PC-3 (cell line): ENCODE measurements around the gene CST8. TPM values are rescaled to one million over a fixed set of nuclear protein-coding genes. Genes with fewer than 3 reads are reported as not detected.

ENCODE experiments used
- ATAC-seq: fragments of 200-7000 bp; cut with Tn5 transposase; 2 replicates; pipeline ENCODE4 v1.9.1; 2020; ENCODE audit warnings: mild to moderate bottlenecking, moderate library complexity
- BruUV-seq: library from RNA; stranded (reverse); fragments of 400-500 nt; replicated peaks from 2 replicates; lab custom pipeline; 2021; lab: Mats Ljungman, UMichigan
- CTCF ChIA-PET: fragments of 300-600 bp; sonication (Branson Sonifier 250); formaldehyde crosslinking; loops from one replicate; lab custom pipeline; 2022; ENCODE audit warnings: antibody characterized with exemption; lab: Charles Lee
- POLR2A ChIA-PET: fragments of 300-600 bp; sonication (Branson Sonifier 250); formaldehyde crosslinking; loops from one replicate; lab custom pipeline; 2022; ENCODE audit warnings: antibody characterized with exemption; ENCODE audit not compliant: unreplicated experiment; lab: Charles Lee
- DNase-seq: peaks from one replicate; pipeline ENCODE4 v3.0.0-alpha.2; 2015
- H2AFZ ChIP-seq: fragments of 300-600 bp; sonication (generic); 2 replicates; pipeline ENCODE4 v1.6.0; 2016; ENCODE audit warnings: antibody characterized with exemption, low read length
- H3F3A ChIP-seq: fragments of 300-600 bp; sonication (generic); one replicate; pipeline ENCODE4 v1.6.0; 2017; ENCODE audit warnings: antibody characterized with exemption, low read length, control low read depth, mild to moderate bottlenecking; ENCODE audit not compliant: unreplicated experiment
- H3K27ac ChIP-seq: fragments of 300-600 bp; sonication (generic); 2 replicates; pipeline ENCODE4 v1.5.1; 2016; ENCODE audit warnings: mild to moderate bottlenecking, low read length
- H3K27me3 ChIP-seq: fragments of 300-600 bp; sonication (generic); 2 replicates; pipeline ENCODE4 v1.6.1; 2016; ENCODE audit warnings: low read length, mixed read lengths
- H3K36me3 ChIP-seq: fragments of 300-600 bp; sonication (generic); 2 replicates; pipeline ENCODE4 v1.6.1; 2016; ENCODE audit warnings: low read depth, mixed run types, low read length, mixed read lengths
- H3K4me1 ChIP-seq: fragments of 300-600 bp; sonication (generic); 2 replicates; pipeline ENCODE4 v1.5.1; 2016; ENCODE audit warnings: low read length; ENCODE audit not compliant: insufficient read depth
- H3K4me2 ChIP-seq: fragments of 300-600 bp; sonication (generic); 2 replicates; pipeline ENCODE4 v1.6.0; 2016; ENCODE audit warnings: low read length
- H3K4me3 ChIP-seq: fragments of 300-600 bp; sonication (generic); 2 replicates; pipeline ENCODE4 v1.5.1; 2016; ENCODE audit warnings: mild to moderate bottlenecking, low read length, mixed read lengths
- H3K79me2 ChIP-seq: fragments of 300-600 bp; sonication (generic); 2 replicates; pipeline ENCODE4 v1.6.1; 2017; ENCODE audit warnings: low read length, mixed read lengths
- H3K9ac ChIP-seq: fragments of 300-600 bp; sonication (generic); 2 replicates; pipeline ENCODE4 v1.6.0; 2016; ENCODE audit warnings: mild to moderate bottlenecking, low read length
- H3K9me2 ChIP-seq: fragments of 300-600 bp; sonication (generic); replicated peaks from 2 replicates; pipeline ENCODE4 v1.6.1; 2016; ENCODE audit warnings: mixed run types, low read length, mixed read lengths
- H3K9me3 ChIP-seq: fragments of 300-600 bp; sonication (generic); 2 replicates; pipeline ENCODE4 v1.6.1; 2016; ENCODE audit warnings: low read length, mixed read lengths
- H4K20me1 ChIP-seq: fragments of 300-600 bp; sonication (generic); 2 replicates; pipeline ENCODE4 v1.6.1; 2016; ENCODE audit warnings: low read length, mixed read lengths
- CTCF ChIP-seq: fragments of 300-600 bp; sonication (generic); conservative IDR thresholded peaks from 2 replicates; pipeline ENCODE4 v1.5.1; 2017; ENCODE audit warnings: antibody characterized with exemption, low read depth, mild to moderate bottlenecking, low read length
- EZH2 ChIP-seq: fragments of 300-600 bp; sonication (generic); IDR thresholded peaks from one replicate; pipeline ENCODE4 v1.6.1; 2017; ENCODE audit warnings: antibody characterized with exemption, mild to moderate bottlenecking, low read length; ENCODE audit not compliant: unreplicated experiment
- EZH2phosphoT487 ChIP-seq: fragments of 300-600 bp; sonication (generic); IDR thresholded peaks from 2 replicates; pipeline ENCODE4 v1.6.1; 2018; ENCODE audit warnings: mild to moderate bottlenecking, antibody characterized with exemption, low read length, borderline replicate concordance
- intact Hi-C: fragments of 100-400 bp; cut with micrococcal nuclease; formaldehyde crosslinking; loops from 2 replicates; pipeline ENCODE4 v1.9.0; 2023
- total RNA-seq: library from RNA; depleted of rRNA; stranded (reverse); fragments of >200 nt; gene quantifications from 2 replicates; pipeline ENCODE4 v1.2.3, GENCODE V29; 2014

CST8 gene
- total RNA-seq, 1 experiment from 2014 or later, result not detected

GRCh38 chr20:23442436-23442835, 48.5 kb upstream of the CST8 start:
- Histone ChIP-seq H4K20me1 (no peaks in the 10 kb centered on the region), H3K4me1 (peaks cover 10% of the 10 kb centered on the region), H3K27me3 (no peaks in the 10 kb centered on the region; the same call in 1 of the 2 replicates), H3F3A (no peaks in the 10 kb centered on the region), H3K79me2 (no peaks in the 10 kb centered on the region), H3K27ac (no peak overlapping the region), H3K36me3 (no peaks in the 10 kb centered on the region), H3K9me3 (no peaks in the 10 kb centered on the region), H3K9me2 (no peaks in the 10 kb centered on the region), H3K4me2 (no peak overlapping the region), H2AFZ (no peak overlapping the region), H3K4me3 (no peak overlapping the region), H3K9ac (no peak overlapping the region)
- DNase-seq (no peak), ATAC-seq (no peak)
- ChIA-PET POLR2A (no interaction called here), CTCF (no interaction called here)
- TF ChIP-seq CTCF (no peak), EZH2phosphoT487 (no peak), EZH2 (no peak)
- BruUV-seq, result no TSS peak
- intact Hi-C loops, result no loop called here

GRCh38 chr20:23444859-23445258, 46.1 kb upstream of the CST8 start:
- H3K36me3 ChIP-seq, result no peaks in the 10 kb centered on the region
- no peak overlapping the region for H2AFZ ChIP-seq
- ATAC-seq, result no peak
- H4K20me1 ChIP-seq, result no peaks in the 10 kb centered on the region
- H3F3A ChIP-seq, result no peaks in the 10 kb centered on the region
- ChIA-PET POLR2A (no interaction called here), CTCF (interaction anchor here (1.3 kb wide), 1 partner anchor 95 kb away, joined by 4 read pairs; no protein-coding TSS in a partner anchor)
- H3K79me2 ChIP-seq, result no peaks in the 10 kb centered on the region
- no peak for TF ChIP-seq EZH2
- no peak for TF ChIP-seq EZH2phosphoT487
- TF ChIP-seq CTCF, result no peak
- no peak for DNase-seq
- H3K9me2 ChIP-seq, result no peaks in the 10 kb centered on the region
- H3K9ac ChIP-seq, result no peak overlapping the region
- no peaks in the 10 kb centered on the region for H3K9me3 ChIP-seq
- intact Hi-C loops, result no loop called here
- no peak overlapping the region for H3K27ac ChIP-seq
- H3K4me3 ChIP-seq, result no peak overlapping the region
- no TSS peak for BruUV-seq
- H3K4me1 ChIP-seq, result peaks cover 10% of the 10 kb centered on the region
- no peak overlapping the region for H3K4me2 ChIP-seq
- H3K27me3 ChIP-seq, result no peaks in the 10 kb centered on the region

- Histone ChIP-seq H3K9me3 (no peaks in the 10 kb centered on the region), H3K4me2 (peak overlapping the region; percentile 44), H2AFZ (peak overlapping the region; percentile 28; the same call in 1 of the 2 replicates), H3K36me3 (no peaks in the 10 kb centered on the region), H4K20me1 (no peaks in the 10 kb centered on the region), H3K4me1 (peaks cover 10% of the 10 kb centered on the region), H3K27ac (no peak overlapping the region), H3K79me2 (no peaks in the 10 kb centered on the region), H3F3A (no peaks in the 10 kb centered on the region), H3K9me2 (no peaks in the 10 kb centered on the region), H3K4me3 (no peak overlapping the region), H3K9ac (no peak overlapping the region), H3K27me3 (peaks cover 6% of the 10 kb centered on the region; the same call in 1 of the 2 replicates)
- ATAC-seq (peak; percentile 75), DNase-seq (peak; percentile 93)
- no TSS peak for BruUV-seq
- CTCF ChIA-PET, result interaction anchor here (1.3 kb wide), 1 partner anchor 96 kb away, joined by 4 read pairs; no protein-coding TSS in a partner anchor
- no peak for TF ChIP-seq EZH2phosphoT487
- intact Hi-C loops, result no loop called here
- POLR2A ChIA-PET, result no interaction called here
Observed at GRCh38 chr20:23445596-23446217, 45.2 kb upstream of the CST8 start.
